ENCODE measurements around the gene TAS2R43. TPM values are rescaled to one million over a fixed set of nuclear protein-coding genes. Genes with fewer than 3 reads are reported as not detected.
"Not testable (repeated sequence)": the region's sequence is repeated elsewhere in the genome, so short reads cannot be mapped to it uniquely, and the experiment has no call there.

The TAS2R43 gene
- total RNA-seq: 0.76 and 2.0 TPM in 2 replicates

GRCh38 chr12:11092128-11092527, at the start of gene TAS2R43:
TSS of gene TAS2R43 (minus strand) at chr12:11092313. CDS start at chr12:11092229, 84 bp downstream.
- Mint-ChIP-seq H3K4me3 (no peak within 1 kb of the TSS), H3K27me3 (ENCODE audit: insufficient read depth) (no peaks in the 10 kb centered on the region), H3K27ac (no peak within 1 kb of the TSS), H3K4me1 (ENCODE audit: low read depth) (no peaks in the 10 kb centered on the region), H3K36me3 (ENCODE audit: low read depth) (peaks cover 7% of the 10 kb centered on the region), H3K9me3 (no peaks in the 10 kb centered on the region)
- no peak for DNase-seq (ENCODE audit: low spot score)
- intact Hi-C loops (cut with micrococcal nuclease): no loop called here

- Mint-ChIP-seq H3K4me1 (ENCODE audit: low read depth) (peaks cover 22% of the 10 kb centered on the region), H3K9me3 (no peaks in the 10 kb centered on the region), H3K27me3 (ENCODE audit: insufficient read depth) (no peaks in the 10 kb centered on the region), H3K27ac (peak overlapping the region; percentile 0), H3K4me3 (no peak overlapping the region), H3K36me3 (ENCODE audit: low read depth) (peaks cover 13% of the 10 kb centered on the region)
- no peak for DNase-seq (ENCODE audit: low spot score)
- intact Hi-C loops (cut with micrococcal nuclease): loop anchor here (2.0 kb wide), 1 partner anchor 35 kb away; the partner anchor contains the start of gene SMIM10L1
These were observed 44.0 kb upstream of the TAS2R43 start for GRCh38 chr12:11136075-11136474.

- Mint-ChIP-seq H3K27me3 (ENCODE audit: insufficient read depth) (no peaks in the 10 kb centered on the region), H3K27ac (peak within 1 kb of the TSS; percentile 55), H3K4me1 (ENCODE audit: low read depth) (peaks cover 22% of the 10 kb centered on the region), H3K36me3 (ENCODE audit: low read depth) (peaks cover 10% of the 10 kb centered on the region), H3K9me3 (no peaks in the 10 kb centered on the region), H3K4me3 (no peak within 1 kb of the TSS)
- DNase-seq (ENCODE audit: low spot score): no peak
- intact Hi-C loops (cut with micrococcal nuclease): loop anchor here (2.0 kb wide), 1 partner anchor 50 kb away; no protein-coding TSS in a partner anchor
These were observed 42.2 kb upstream of the TAS2R43 start, which contains the start of gene TAS2R30 for GRCh38 chr12:11134305-11134704. TSS of gene TAS2R30 (minus strand) at chr12:11134644. CDS start at chr12:11134244, 400 bp downstream.

GRCh38 chr12:11133816-11134215, 41.7 kb upstream of the TAS2R43 start:
- intact Hi-C loops (cut with micrococcal nuclease): loop anchor here (2.0 kb wide), 1 partner anchor 49 kb away; no protein-coding TSS in a partner anchor
- Mint-ChIP-seq H3K27me3 (ENCODE audit: insufficient read depth) (no peaks in the 10 kb centered on the region), H3K4me3 (no peak overlapping the region), H3K9me3 (no peaks in the 10 kb centered on the region), H3K36me3 (ENCODE audit: low read depth) (peaks cover 12% of the 10 kb centered on the region), H3K4me1 (ENCODE audit: low read depth) (peaks cover 22% of the 10 kb centered on the region), H3K27ac (no peak overlapping the region)
- no peak for DNase-seq (ENCODE audit: low spot score)

GRCh38 chr12:11133162-11133561, 41.0 kb upstream of the TAS2R43 start:
- H3K4me3 Mint-ChIP-seq: no peak overlapping the region
- H3K36me3 Mint-ChIP-seq (ENCODE audit: low read depth): peaks cover 12% of the 10 kb centered on the region
- H3K4me1 Mint-ChIP-seq (ENCODE audit: low read depth): peaks cover 22% of the 10 kb centered on the region
- H3K9me3 Mint-ChIP-seq: no peaks in the 10 kb centered on the region
- no peak for DNase-seq (ENCODE audit: low spot score)
- intact Hi-C loops (cut with micrococcal nuclease): no loop called here
- H3K27ac Mint-ChIP-seq: no peak overlapping the region
- no peaks in the 10 kb centered on the region for H3K27me3 Mint-ChIP-seq (ENCODE audit: insufficient read depth)

- intact Hi-C loops (cut with micrococcal nuclease): no loop called here
- H3K4me1 Mint-ChIP-seq (ENCODE audit: low read depth): peaks cover 14% of the 10 kb centered on the region
- no peaks in the 10 kb centered on the region for H3K27me3 Mint-ChIP-seq (ENCODE audit: insufficient read depth)
- H3K36me3 Mint-ChIP-seq (ENCODE audit: low read depth): peaks cover 21% of the 10 kb centered on the region
- peaks cover 5% of the 10 kb centered on the region for H3K9me3 Mint-ChIP-seq
- no peak overlapping the region for H3K27ac Mint-ChIP-seq
- no peak for DNase-seq (ENCODE audit: low spot score)
- H3K4me3 Mint-ChIP-seq: no peak overlapping the region
These were observed 38.9 kb upstream of the TAS2R43 start for GRCh38 chr12:11130999-11131398.

- intact Hi-C loops (cut with micrococcal nuclease): no loop called here
- Mint-ChIP-seq H3K4me1 (ENCODE audit: low read depth) (peaks cover 12% of the 10 kb centered on the region), H3K27ac (no peak overlapping the region), H3K27me3 (ENCODE audit: insufficient read depth) (no peaks in the 10 kb centered on the region), H3K36me3 (ENCODE audit: low read depth) (peaks cover 21% of the 10 kb centered on the region), H3K9me3 (peaks cover 6% of the 10 kb centered on the region), H3K4me3 (no peak overlapping the region)
- DNase-seq (ENCODE audit: low spot score): no peak
These were observed 38.3 kb upstream of the TAS2R43 start for GRCh38 chr12:11130382-11130781.

- intact Hi-C loops (cut with micrococcal nuclease); H3K27me3 Mint-ChIP-seq (ENCODE audit: insufficient read depth); DNase-seq (ENCODE audit: low spot score); H3K4me3 Mint-ChIP-seq; H3K27ac Mint-ChIP-seq: not testable (repeated sequence)
- H3K4me1 Mint-ChIP-seq (ENCODE audit: low read depth): peaks cover 22% of the 10 kb centered on the region
- peaks cover 68% of the 10 kb centered on the region for H3K36me3 Mint-ChIP-seq (ENCODE audit: low read depth)
- peaks cover 55% of the 10 kb centered on the region for H3K9me3 Mint-ChIP-seq
These were observed 22.0 kb upstream of the TAS2R43 start for GRCh38 chr12:11114130-11114529.

GRCh38 chr12:11111213-11111612, 19.1 kb upstream of the TAS2R43 start:
- H3K27ac Mint-ChIP-seq; H3K4me3 Mint-ChIP-seq; DNase-seq (ENCODE audit: low spot score); H3K27me3 Mint-ChIP-seq (ENCODE audit: insufficient read depth); intact Hi-C loops (cut with micrococcal nuclease): not testable (repeated sequence)
- Mint-ChIP-seq H3K36me3 (ENCODE audit: low read depth) (peaks cover 61% of the 10 kb centered on the region), H3K4me1 (ENCODE audit: low read depth) (peaks cover 32% of the 10 kb centered on the region), H3K9me3 (peaks cover 55% of the 10 kb centered on the region)

GRCh38 chr12:11108862-11109261, 16.7 kb upstream of the TAS2R43 start:
- intact Hi-C loops (cut with micrococcal nuclease): no loop called here
- H3K4me3 Mint-ChIP-seq: no peak overlapping the region
- H3K9me3 Mint-ChIP-seq: peaks cover 56% of the 10 kb centered on the region
- H3K4me1 Mint-ChIP-seq (ENCODE audit: low read depth): peaks cover 32% of the 10 kb centered on the region
- peaks cover 59% of the 10 kb centered on the region for H3K36me3 Mint-ChIP-seq (ENCODE audit: low read depth)
- no peak for DNase-seq (ENCODE audit: low spot score)
- no peak overlapping the region for H3K27ac Mint-ChIP-seq
- H3K27me3 Mint-ChIP-seq (ENCODE audit: insufficient read depth): no peaks in the 10 kb centered on the region

- intact Hi-C loops (cut with micrococcal nuclease): no loop called here
- H3K27me3 Mint-ChIP-seq (ENCODE audit: insufficient read depth): no peaks in the 10 kb centered on the region
- DNase-seq (ENCODE audit: low spot score): no peak
- peaks cover 56% of the 10 kb centered on the region for H3K9me3 Mint-ChIP-seq
- H3K36me3 Mint-ChIP-seq (ENCODE audit: low read depth): peaks cover 58% of the 10 kb centered on the region
- no peak overlapping the region for H3K4me3 Mint-ChIP-seq
- no peak overlapping the region for H3K27ac Mint-ChIP-seq
- peaks cover 32% of the 10 kb centered on the region for H3K4me1 Mint-ChIP-seq (ENCODE audit: low read depth)
These were observed 15.6 kb upstream of the TAS2R43 start for GRCh38 chr12:11107719-11108118.

- intact Hi-C loops (cut with micrococcal nuclease): no loop called here
- H3K4me1 Mint-ChIP-seq (ENCODE audit: low read depth): peaks cover 29% of the 10 kb centered on the region
- peaks cover 47% of the 10 kb centered on the region for H3K36me3 Mint-ChIP-seq (ENCODE audit: low read depth)
These were observed 14.2 kb upstream of the TAS2R43 start for GRCh38 chr12:11106288-11106687.

GRCh38 chr12:11105546-11105945, 13.4 kb upstream of the TAS2R43 start:
- no peaks in the 10 kb centered on the region for H3K27me3 Mint-ChIP-seq (ENCODE audit: insufficient read depth)
- intact Hi-C loops (cut with micrococcal nuclease): no loop called here
- peaks cover 43% of the 10 kb centered on the region for H3K9me3 Mint-ChIP-seq
- peaks cover 22% of the 10 kb centered on the region for H3K4me1 Mint-ChIP-seq (ENCODE audit: low read depth)
- H3K27ac Mint-ChIP-seq: no peak overlapping the region
- H3K36me3 Mint-ChIP-seq (ENCODE audit: low read depth): peaks cover 41% of the 10 kb centered on the region
- no peak overlapping the region for H3K4me3 Mint-ChIP-seq
- DNase-seq (ENCODE audit: low spot score): no peak

More at GRCh38 chr12:11106288-11106687, 14.2 kb upstream of the TAS2R43 start:
- Mint-ChIP-seq H3K9me3 (peaks cover 50% of the 10 kb centered on the region), H3K27me3 (ENCODE audit: insufficient read depth) (no peaks in the 10 kb centered on the region), H3K4me3 (no peak overlapping the region), H3K27ac (no peak overlapping the region)
- DNase-seq (ENCODE audit: low spot score): no peak

GRCh38 chr12:11094910-11095309, 2.8 kb upstream of the TAS2R43 start:
- DNase-seq (ENCODE audit: low spot score); intact Hi-C loops (cut with micrococcal nuclease); H3K27me3 Mint-ChIP-seq (ENCODE audit: insufficient read depth); H3K4me3 Mint-ChIP-seq; H3K4me1 Mint-ChIP-seq (ENCODE audit: low read depth); H3K27ac Mint-ChIP-seq: not testable (repeated sequence)
- Mint-ChIP-seq H3K36me3 (ENCODE audit: low read depth) (peaks cover 14% of the 10 kb centered on the region), H3K9me3 (peaks cover 11% of the 10 kb centered on the region)
